Thyroid gland (tissue), 4 donors: Measurements from ENCODE around the gene CIT. TPM values are rescaled to one million over a fixed set of nuclear protein-coding genes. Genes with fewer than 3 reads are reported as not detected.
A peak's percentile ranks its signal among the peaks of the same experiment; 100 is the strongest.

Experiments used
- DNase-seq, 2 donors: peaks; one replicate each; pipeline ENCODE4 v3.0.0-alpha.2; 2019
- H3K27ac ChIP-seq, 3 donors: fragments of 200-600 bp; sonication (generic); 1 replicate in 2 of 3; 2 replicates in 1 of 3; pipeline ENCODE4 v1.5.1; 2016 to 2019; ENCODE audit warnings: mild to moderate bottlenecking in 1 of 3, moderate library complexity in 1 of 3
- H3K27me3 ChIP-seq: fragments of 200-600 bp; sonication (generic); one replicate; pipeline ENCODE4 v1.5.1; 2019
- H3K36me3 ChIP-seq, 2 donors: fragments of 200-600 bp; sonication (generic); one replicate each; pipeline ENCODE4 v1.5.1; 2016 to 2019
- H3K4me1 ChIP-seq, 2 donors: fragments of 200-600 bp; sonication (generic); one replicate each; pipeline ENCODE4 v1.5.1; 2017 to 2019
- H3K4me3 ChIP-seq, 3 donors: fragments of 200-600 bp; sonication (generic); replicated peaks in 1 of 3; 1 replicate in 2 of 3; 2 replicates in 1 of 3; pipeline ENCODE4 v1.5.1; 2016; ENCODE audit warnings: mild to moderate bottlenecking in 1 of 3
- H3K9me3 ChIP-seq: fragments of 200-600 bp; sonication (generic); one replicate; pipeline ENCODE4 v1.5.1; 2017
- CTCF ChIP-seq, 6 experiments: fragments of 200-600 bp in 3 of 6; fragments of 450-650 bp in 3 of 6; sonication (generic) in 3 of 6; IDR thresholded peaks; one replicate each; pipeline ENCODE4 v1.5.1; 2016 to 2019; ENCODE audit warnings: antibody characterized with exemption in 6 of 6, mild to moderate bottlenecking in 2 of 6, inconsistent platforms in 1 of 6, moderate library complexity in 1 of 6
- POLR2A ChIP-seq, 2 donors: fragments of 450-650 bp; IDR thresholded peaks; one replicate each; pipeline ENCODE4 v1.6.1; 2017; ENCODE audit warnings: antibody characterized with exemption in 2 of 2, mild to moderate bottlenecking in 2 of 2, moderate library complexity in 1 of 2
- WGBS, 2 donors: methylation state at CpG; one replicate each; pipeline ENCODE4 v1.1.5; 2017; 5-methylcytosine and 5-hydroxymethylcytosine counted together
- intact Hi-C: fragments of 100-400 bp; cut with DNase I; formaldehyde crosslinking; loops from one replicate; pipeline ENCODE4 v1.15.1; 2023
- total RNA-seq, 4 donors: library from RNA; depleted of rRNA; stranded (reverse); fragments of >200 nt; gene quantifications; one replicate each; pipeline ENCODE4 v1.2.3, GENCODE V29; 2016

Gene CIT
- total RNA-seq, 4 donors from 2014 or later = 1.8 to 9.1 (median 6.4) TPM

GRCh38 chr12:119671070-119671469 lies 206.1 kb downstream of the CIT start:
- no peak for DNase-seq
- Histone ChIP-seq H3K4me3 (no peak overlapping the region), H3K9me3 (no peaks in the 10 kb centered on the region), H3K4me1 (peaks cover 15 to 22% of the 10 kb centered on the region in 2 donors), H3K27me3 (no peaks in the 10 kb centered on the region), H3K36me3 (peaks cover 25 to 33% of the 10 kb centered on the region in 2 donors), H3K27ac (peak overlapping the region in 2 of 3 donors; percentile 12 to 55)
- TF ChIP-seq CTCF (IDR thresholded peaks at IDR 0.05) (no peak), POLR2A (IDR thresholded peaks at IDR 0.05) (no peak)
- intact Hi-C loops = no loop called here
- 79 to 84% methylated on average over 3 of the region's 3 CpGs for WGBS, 2 donors

GRCh38 chr12:119669744-119670472 lies 207.2 kb downstream of the CIT start:
- H3K4me1 ChIP-seq = peaks cover 15 to 22% of the 10 kb centered on the region in 2 donors
- TF ChIP-seq CTCF (IDR thresholded peaks at IDR 0.05) = no peak
- TF ChIP-seq POLR2A (IDR thresholded peaks at IDR 0.05) = no peak
- DNase-seq = no peak
- H3K9me3 ChIP-seq = no peaks in the 10 kb centered on the region
- no peaks in the 10 kb centered on the region for H3K27me3 ChIP-seq
- H3K27ac ChIP-seq = peak overlapping the region; percentile 26 to 55 (median 41)
- H3K4me3 ChIP-seq = no peak overlapping the region
- intact Hi-C loops = no loop called here
- 58 to 62% methylated on average over 11 of the region's 11 CpGs for WGBS, 2 donors
- peaks cover 15 to 27% of the 10 kb centered on the region in 2 donors for H3K36me3 ChIP-seq

DNA sequence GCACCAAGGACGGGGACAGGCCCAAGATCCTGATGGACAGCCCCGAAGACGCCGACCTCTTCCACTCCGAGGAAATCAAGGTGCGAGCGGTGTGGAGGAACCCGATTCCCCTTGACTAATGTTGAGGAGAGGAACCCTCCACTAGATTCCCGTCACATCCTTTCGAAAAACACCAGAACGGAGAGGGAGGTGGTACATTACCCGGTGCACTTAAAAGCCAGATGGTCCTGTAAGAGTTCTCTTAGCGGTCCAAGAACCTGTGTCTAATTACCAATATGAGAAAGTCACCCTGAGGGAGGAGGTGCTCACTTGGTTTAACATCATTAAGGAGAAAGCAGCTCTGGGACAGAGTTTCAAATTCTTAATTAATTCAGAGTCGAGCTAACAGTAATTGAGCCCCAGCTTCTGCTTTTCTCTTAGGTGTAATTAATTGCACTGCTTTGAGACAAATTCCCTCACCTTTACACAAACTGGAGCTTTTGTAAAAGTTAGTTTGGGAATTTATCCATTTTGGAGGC lies 208.7 kb downstream of the CIT start:
- Histone ChIP-seq H3K27me3 (no peaks in the 10 kb centered on the region), H3K4me1 (peaks cover 15 to 22% of the 10 kb centered on the region in 2 donors), H3K9me3 (no peaks in the 10 kb centered on the region), H3K4me3 (peak overlapping the region; percentile 43 to 90 (median 90)), H3K27ac (peak overlapping the region; percentile 81 to 92 (median 89)), H3K36me3 (peaks cover 13% of the 10 kb centered on the region in 2 donors)
- WGBS, 2 donors = 8 to 10% methylated on average over 11 to 13 of the region's 14 CpGs
- intact Hi-C loops = no loop called here
- no peak for TF ChIP-seq CTCF (IDR thresholded peaks at IDR 0.05)
- no peak for TF ChIP-seq POLR2A (IDR thresholded peaks at IDR 0.05)
- DNase-seq = no peak

- Histone ChIP-seq H3K27me3 (no peaks in the 10 kb centered on the region), H3K4me1 (peaks cover 15 to 22% of the 10 kb centered on the region in 2 donors), H3K36me3 (peaks cover 6 to 7% of the 10 kb centered on the region in 2 donors), H3K4me3 (peak within 1 kb of the TSS; percentile 43 to 90 (median 90)), H3K9me3 (no peaks in the 10 kb centered on the region), H3K27ac (peak within 1 kb of the TSS; percentile 81 to 92 (median 89))
- WGBS, 2 donors = 0 to 1% methylated on average over 17 to 20 of the region's 69 CpGs
- intact Hi-C loops = no loop called here
- DNase-seq = peak; percentile 98
- TF ChIP-seq CTCF (IDR thresholded peaks at IDR 0.05) = peak; percentile 60 to 97 (median 90)
- TF ChIP-seq POLR2A (IDR thresholded peaks at IDR 0.05) = peak in 1 of 2 donors; percentile 86
Measured at GRCh38 chr12:119667577-119668323, 209.4 kb downstream of the CIT start, which contains the start of gene PRKAB1. Gene PRKAB1, plus strand, starts transcription at chr12:119668133. Its CDS starts 112 bp downstream, at chr12:119668245.
